Eye (tissue), 1 donor: ENCODE data around the gene SLC16A7.
"Not testable (repeated sequence)": the region's sequence is repeated elsewhere in the genome, so short reads cannot be mapped to it uniquely, and the experiment has no call there.

Experiments used
- DNase-seq: peaks from one replicate; pipeline ENCODE4 v3.0.0-alpha.2; 2015

SLC16A7 gene, protein sequence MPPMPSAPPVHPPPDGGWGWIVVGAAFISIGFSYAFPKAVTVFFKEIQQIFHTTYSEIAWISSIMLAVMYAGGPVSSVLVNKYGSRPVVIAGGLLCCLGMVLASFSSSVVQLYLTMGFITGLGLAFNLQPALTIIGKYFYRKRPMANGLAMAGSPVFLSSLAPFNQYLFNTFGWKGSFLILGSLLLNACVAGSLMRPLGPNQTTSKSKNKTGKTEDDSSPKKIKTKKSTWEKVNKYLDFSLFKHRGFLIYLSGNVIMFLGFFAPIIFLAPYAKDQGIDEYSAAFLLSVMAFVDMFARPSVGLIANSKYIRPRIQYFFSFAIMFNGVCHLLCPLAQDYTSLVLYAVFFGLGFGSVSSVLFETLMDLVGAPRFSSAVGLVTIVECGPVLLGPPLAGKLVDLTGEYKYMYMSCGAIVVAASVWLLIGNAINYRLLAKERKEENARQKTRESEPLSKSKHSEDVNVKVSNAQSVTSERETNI

DNA sequence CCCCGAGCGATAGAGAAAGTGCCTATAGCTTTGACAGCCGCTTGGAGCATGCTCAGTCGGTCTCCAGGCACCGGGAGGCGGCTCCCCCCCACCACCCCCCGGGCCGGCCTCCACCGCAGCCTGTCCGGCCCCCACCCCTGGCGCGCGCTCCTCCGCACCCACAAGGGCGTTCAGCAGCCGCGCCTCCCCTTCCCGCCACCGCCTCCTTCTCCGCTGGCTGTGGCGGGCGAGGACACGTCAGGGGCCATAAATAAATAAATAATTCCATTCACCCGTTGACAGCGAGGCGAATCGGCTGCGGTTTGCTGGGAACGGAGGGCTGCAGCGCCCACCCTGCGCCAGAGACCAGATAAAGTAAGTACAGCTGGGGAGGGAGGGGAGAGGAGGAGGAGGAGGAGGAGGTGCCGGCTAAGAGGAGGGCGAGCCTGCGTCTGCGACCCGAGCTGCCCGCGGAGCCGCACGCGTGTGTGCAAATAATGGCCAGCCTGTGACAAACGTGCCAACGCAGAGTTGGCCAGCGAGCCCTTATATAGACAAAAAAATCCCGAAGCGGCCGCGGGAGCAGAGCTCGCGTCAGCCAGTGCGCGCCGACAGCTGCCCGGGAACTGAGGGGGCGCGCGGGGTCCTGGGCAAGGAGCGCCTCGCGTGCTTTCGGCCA is at the start of gene SLC16A7:
SLC16A7 (plus strand) TSS at position 147 of the 658 bp plus-strand sequence. CDS start 108,773 bp downstream, outside the sequence.
- peak; percentile 95 for DNase-seq

DNA sequence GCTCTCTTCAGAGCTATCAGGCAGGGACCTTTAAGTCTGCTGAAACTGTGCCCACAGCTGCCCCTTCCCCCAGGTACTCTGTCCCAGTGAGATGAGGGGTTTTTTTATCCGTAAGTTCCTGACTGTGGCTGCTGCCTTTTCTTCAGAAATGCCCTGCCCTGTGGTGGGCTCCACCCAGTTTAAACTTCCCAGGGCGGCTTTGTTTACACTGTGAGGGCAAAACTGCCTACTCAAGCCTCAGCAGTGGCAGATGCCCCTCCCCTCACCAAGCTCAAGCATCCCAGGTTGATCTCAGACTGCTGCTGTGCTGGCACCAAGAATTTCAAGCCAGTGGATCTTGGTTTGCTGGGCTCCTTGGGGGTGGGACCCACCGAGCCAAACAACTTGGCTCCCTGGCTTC is 46.9 kb upstream of the SLC16A7 start:
- DNase-seq, result no peak

DNA sequence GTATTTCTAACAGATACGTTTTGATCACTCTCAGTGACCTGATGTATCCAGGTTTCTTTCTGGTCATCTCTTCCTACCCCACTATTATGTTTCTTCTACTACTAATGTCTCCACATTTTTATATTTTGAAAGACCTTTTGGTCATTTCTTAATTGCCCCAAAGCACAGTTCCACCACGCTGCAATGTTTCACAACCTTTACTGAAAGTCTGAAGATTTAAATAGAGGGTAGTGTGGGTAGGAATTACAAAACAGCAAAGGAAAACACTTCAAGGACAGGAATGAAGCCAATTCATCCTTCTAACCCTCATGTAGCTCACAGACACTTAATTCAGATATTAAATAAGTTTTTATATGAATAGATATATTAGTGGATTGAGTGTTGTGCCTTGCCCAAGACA is 36.1 kb upstream of the SLC16A7 start:
- DNase-seq, result no peak

DNA sequence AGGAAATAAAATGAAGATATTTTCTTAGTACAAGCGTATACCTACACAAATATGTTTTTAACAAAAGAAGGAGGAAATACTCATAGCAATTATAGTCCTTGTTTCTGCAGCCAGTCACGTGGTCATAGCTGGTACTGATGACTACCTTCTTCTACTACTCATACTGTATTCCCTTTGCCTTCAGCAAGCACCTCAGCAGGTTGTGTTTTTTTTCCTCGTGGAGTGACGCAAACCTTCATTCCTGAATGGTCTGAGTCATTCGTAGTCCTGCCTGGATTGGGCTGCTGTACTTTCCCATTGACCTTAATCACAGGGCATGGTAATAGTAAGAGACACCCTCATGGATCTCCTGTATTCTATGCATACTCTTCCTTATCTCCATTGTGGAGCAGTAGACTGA is 25.7 kb upstream of the SLC16A7 start:
- no peak for DNase-seq

DNA sequence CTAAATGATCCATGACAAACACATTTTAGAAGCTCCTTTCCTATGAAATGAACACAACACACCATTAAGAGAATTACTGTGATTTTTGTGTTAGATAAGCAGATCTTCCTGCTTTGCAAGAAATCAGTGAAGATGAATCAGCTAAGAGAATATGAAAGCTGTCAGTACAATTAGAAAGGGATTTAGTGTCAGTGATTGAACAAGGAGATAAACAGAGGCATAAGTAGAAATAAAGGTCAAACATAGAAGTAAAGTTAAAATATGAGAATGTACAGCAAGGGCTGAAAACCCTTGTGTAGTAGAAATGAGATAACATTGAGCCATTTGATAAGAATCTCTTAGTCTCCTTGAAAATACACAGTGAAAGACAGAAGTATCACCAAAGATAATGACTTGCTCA is 21.4 kb upstream of the SLC16A7 start:
- DNase-seq, result no peak

DNA sequence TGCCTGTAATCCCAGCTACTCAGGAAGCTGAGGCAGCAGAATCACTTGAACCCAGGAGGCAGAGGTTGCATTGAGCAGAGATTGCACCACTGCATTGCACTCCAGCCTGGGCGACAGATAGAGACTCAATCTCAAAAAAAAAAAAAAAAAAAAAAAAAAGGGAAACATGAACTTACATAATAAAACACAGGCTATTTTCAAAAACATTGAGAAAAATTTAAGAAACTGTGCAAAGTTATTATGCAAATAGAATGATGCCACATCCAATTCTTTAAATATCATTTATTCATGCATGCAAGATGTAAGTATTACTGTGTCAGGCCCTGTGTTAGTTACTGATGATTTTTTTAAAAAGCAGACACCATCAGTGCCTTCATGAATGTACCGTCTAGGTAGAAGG is 20.0 kb upstream of the SLC16A7 start:
- DNase-seq, result no peak

DNA sequence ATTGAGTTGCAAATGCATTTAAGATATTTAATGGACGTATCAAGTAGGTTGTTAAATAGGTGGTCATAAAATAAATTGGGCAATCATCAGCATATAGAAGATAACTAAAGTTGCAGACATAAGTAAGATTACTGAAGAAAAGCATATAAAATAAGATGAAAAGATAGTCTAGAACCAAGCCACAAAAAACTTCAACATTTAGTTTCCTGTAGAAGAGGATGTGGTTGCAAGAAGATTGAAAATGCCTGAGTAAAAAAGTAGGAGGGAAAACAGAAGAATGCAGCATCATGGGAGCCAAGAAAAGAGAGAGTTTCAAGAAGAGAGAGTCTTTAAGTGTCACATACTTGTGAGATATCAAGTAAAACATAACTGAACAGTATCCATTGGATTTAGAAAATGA is 17.6 kb upstream of the SLC16A7 start:
- DNase-seq, result no peak

DNA sequence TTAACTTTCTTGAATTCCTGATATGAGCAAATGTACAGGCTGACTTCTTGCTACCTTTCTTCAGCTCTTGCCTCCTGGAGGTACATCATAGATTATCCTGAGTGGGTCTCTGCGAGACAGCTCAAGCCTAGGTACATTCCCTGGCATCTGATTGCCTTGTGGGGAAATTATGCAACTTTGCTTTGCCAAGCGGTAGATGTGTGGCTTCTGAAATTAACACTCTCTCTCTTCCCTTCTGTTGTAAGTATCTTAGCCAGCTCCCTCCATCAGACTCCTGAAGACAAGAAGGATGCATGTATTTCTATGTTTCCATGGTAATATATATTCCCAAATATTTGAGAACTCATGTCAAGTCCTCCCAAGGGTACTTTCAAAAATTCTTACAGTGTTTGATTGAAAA is 16.2 kb upstream of the SLC16A7 start:
- DNase-seq, result no peak

DNA sequence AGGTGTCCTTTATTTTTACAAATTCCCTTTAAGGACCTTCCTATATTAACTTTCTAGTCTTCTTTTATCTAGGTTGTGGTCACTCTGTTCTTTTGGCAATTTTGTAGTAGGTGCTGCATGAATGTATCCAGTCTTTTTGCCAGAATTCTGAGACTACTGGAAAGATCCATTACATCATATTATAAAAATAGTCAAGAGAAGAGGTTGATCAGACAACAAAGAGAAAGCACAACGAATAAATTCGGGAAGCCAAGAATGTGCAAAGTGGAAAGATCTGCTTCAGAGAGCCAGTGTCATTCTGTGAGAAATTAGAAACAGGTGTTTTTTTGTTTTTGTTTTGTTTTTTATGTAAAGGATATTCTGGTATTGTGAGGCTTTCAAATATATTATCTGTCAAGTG is 15.8 kb upstream of the SLC16A7 start:
- peak; percentile 15 for DNase-seq

DNA sequence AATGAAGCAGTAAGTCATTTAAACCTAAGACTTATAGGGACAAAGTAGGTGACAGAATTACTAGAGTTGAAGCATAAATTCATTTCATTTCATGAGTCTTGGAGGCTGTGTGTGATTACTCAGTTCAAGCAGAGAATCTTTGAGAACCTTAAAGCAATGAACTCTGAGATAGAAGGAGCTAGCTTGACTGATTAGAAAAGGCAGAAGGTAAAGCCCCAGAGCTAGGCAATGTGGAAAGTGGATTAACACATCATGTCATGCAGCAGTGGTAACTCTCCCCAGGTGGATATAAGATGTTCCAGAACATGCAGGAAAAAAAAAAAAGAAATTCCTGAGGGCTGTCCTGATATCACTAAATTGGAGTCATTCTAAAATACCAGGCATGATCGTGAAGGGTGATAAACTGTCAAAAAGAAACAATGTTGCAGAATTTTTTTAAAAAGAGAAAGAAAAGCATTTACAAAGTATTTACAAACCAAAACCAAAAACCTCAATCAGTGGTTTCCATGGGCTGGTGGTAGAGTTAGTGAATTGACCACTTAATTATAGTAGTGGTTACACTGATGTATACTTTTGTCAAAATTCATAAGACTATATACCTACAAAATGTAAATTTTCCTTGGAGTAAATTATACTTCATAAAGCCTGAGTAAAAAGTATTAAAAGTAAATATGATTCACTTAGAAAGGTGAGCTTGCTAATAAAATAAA is 12.7 kb upstream of the SLC16A7 start:
- DNase-seq, result no peak

DNA sequence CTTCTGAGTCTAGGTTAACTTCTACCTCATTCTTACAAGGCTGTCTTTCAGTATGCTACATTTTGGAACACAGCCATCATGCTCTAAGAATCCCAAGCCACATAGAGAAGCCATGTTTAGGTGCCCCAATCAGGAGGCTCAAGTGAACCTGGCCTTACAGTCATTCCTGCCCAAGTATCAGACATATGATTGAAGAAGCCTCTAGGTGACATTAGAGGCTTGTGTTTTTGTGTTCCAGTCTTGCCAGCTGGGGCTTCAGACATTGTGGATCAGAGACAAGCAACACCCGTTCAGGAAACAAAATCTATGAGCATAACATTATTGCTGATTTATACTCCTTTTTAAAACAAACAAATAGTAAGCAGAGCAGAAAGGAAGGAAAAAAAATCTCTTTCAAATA is 8.1 kb upstream of the SLC16A7 start:
- no peak for DNase-seq

DNA sequence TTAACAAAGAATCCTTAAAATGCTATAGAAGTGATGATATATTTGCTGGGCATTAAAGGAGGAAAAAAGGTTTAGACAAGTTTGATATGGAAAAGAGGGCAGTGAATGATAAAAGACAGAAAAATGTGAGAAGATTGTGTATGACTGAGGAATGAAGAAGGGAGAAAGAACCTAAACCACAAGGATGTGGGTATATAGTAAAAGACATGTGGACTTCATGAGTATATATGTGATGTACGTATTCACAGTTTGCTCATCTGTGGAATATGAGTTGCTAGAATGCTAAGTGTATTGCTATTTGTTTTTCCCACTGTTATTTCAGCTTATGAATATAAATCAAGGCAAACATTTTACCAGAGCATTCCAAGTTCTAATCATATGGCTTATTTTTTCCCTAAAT is 2.1 kb upstream of the SLC16A7 start:
- no peak for DNase-seq

DNA sequence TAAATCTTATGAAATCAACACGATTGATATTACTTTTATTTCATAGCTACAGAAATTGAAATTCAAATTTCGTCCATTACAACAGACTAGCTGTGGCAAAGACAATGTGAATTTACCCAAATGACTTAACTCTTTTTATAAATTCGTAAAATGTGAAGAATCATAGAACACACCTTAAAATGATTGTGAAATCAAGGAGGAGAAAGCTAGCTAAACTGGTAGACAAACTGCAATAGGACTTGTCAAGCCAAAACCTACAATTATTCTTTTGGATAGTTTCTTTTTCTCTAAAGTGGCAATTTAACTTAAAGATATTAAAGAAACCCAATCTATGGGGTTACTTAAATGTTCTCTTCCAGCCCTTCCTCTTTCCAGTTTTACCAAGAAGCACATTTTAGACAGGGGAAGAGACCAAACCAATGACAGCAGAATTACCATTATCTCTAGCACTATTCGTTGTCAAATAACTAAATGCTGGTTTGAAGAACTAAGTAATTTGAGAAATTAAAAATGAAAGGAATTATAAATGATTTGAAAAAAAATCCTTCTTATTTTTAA is 807 bp upstream of the SLC16A7 start:
- no peak for DNase-seq

DNA sequence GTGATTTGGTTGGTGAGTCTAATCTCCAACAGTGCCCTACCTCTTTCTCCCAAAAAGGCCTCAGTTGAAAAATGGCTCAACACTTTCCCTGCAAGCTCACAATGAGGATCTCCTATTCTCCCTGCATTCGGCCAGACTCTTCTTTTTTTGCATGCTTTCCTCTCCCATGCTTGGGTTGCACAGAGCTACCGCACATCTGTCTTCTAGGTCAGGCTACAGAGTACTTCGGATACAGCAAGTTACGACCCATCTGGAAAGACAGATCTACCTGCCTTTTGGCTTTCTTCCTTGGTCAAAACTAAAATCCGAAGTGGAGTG is 305 bp upstream of the SLC16A7 start:
- DNase-seq, result no peak

DNA sequence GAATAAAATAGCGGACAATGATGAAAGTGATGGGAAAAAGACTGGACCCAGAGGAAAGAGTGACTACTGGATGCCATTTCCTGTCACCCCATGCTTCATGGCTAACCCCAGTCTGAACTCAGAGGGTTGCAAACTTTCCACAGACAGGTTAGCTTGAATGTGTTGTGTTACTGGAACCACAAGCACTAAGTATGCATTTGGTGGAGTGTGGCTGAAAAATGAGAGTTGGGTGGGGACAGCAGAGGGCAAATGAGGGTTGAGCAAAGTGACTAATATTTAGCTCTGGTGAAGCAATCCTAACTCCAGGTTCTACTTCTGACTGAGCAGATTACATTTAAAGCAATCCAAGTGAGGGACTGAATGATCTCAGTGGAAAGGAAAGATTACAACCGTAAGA is 1.6 kb downstream of the SLC16A7 start:
- DNase-seq, result no peak

DNA sequence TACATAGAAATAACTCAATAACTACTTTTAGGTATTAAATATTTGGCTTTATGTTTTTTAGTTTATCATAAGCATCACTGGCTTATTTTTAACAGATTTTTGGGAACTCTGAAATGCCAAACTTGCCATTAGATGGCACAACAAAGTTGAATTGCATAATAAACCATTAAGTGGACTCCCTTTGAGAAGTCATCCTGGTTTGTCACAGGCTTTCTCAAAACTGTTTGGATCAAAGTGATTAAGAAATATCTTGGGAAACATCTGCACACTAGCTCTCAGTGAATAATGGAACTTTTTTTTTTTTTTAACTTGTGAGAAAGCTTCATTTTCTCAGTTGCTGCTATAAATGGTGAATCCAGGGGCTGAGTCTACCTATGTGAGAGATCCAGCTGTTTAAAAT is 4.3 kb downstream of the SLC16A7 start:
- no peak for DNase-seq

DNA sequence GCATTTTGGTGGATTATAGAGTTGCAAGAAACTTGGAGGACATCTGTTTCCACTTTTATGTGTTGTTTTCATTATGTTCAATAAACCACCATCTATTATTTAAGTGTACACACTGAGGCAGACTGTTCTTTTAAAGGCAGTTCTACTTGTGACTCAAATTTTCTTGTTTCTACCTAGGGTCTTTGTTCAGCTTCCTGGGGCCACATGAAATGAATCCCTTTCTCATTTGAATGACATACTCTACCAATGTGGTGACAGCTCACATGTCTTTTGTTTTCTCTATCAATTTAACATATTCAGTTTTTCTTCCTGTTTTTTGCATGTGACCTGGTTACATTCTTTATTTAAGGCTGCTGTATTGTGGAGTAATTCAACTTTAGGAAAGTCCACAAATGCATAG is 7.9 kb downstream of the SLC16A7 start:
- DNase-seq, result no peak

DNA sequence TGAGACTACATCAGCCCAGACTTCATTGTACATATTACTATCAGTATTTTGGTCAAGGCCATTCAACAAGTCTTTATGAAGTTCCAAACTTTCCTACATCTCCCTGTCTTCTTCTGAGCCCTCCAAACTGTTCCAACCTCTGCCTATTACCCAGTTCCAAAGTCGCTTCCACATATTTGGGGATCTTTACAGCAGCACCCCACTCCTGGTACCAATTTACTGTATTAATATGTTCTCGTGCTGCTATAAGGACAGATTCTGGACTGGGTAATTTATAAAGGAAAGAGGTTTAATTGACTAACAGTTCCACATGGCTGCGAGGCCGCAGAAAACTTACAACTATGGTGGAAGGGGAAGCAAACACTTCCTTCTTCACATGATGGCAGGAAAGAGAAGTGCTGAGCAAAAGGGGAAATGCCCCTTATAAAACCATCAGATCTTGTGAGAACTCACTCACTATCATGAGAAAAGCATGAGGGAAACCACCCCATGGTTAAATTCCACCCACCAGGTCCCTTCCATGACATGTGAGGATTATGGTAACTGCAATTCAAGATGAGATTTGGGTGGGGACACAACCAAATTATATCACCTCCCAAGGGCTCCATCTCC is 17.1 kb downstream of the SLC16A7 start:
- not testable (repeated sequence) for DNase-seq

DNA sequence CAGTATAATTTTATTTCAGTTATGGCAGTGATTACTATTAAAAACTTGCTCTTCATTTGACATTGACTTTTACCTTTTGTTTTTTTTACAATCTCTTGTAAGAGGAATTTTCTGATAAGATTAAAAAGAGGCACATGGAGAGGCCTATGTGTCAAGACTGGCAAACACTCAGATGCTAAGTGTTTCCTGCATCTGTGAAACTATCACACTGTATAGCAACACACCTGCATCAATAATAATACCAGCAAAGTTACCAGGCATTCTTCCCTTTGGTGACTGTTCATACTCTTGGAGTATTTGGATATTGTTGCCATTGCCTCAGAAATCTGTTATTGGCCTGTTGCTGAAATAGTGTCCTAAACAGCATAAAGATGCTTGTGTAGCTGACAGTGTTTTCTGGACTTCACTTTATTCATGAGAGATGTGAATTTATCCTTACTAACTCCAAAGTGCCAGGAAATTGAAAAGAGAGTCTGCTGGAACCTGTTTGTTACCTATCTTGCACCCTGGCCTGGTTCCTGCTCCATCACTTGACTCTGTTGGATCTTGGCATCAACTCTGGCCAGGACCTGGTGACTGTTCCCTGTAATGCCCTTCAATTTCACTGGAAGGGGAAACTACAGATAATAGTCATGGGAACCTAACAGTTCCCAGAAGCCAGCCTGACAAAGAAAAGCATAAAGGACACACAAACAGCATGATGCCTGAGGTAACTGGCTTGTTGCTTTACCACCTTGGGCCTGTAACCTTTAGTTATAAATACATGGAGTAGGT is 19.8 kb downstream of the SLC16A7 start:
- no peak for DNase-seq

DNA sequence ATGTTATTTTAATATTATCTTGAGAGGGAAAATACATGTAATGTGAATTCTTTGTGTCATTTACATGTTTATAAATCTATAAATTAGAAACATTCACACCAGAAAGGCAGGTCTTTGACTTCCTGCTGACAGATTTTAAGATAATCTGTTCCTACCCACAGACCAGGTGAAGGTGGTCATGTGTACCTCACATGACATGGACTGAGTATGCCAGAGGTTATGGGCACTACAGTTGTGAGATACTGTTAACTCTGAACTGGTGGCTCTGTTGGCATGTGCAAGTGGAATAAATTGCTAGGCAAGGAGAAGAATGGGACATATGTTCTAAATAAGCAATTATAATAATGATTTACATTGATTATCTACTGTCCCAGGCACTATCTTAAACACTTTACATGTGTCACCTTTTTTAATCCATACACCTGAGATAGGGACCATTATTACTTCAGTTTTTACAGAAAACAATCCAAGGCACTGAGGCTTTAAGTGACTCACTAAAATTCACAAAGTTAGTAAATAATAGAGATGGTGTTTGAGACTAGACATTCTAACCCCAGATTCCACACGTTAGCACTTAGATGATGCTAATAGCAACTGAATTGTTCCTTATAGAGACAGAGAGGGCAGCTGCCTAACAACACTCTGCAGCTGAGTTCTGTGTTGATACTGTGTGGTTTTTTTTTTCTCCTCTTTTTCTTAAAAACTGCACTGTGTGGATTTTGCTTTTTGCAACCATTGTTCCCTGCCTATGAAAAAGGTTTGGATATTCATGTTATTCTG is 23.8 kb downstream of the SLC16A7 start:
- no peak for DNase-seq

DNA sequence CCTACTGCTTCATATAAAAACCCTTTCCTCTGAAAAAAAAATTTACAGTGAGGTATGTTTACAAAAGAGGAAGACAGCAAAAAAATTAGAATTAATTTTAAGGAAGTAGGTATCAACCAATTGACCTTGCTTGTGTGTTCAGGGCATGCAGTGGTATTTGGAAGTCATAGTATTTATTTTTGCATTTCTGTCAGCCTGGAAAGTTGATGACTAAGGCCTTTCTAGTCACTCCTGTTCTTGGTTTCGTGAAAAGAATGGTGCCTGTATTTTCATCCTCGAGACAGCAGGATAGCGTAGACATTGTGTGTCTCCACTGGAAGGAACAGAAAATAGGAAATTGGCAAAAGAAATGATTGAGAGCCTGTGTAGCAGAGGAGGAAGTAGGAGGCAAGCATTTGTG is 24.5 kb downstream of the SLC16A7 start:
- no peak for DNase-seq
